Duodenal mucosa (tissue), 2 donors: ENCODE results near the gene NOMO2.
"Not testable (repeated sequence)": the region's sequence is repeated elsewhere in the genome, so short reads cannot be mapped to it uniquely, and the experiment has no call there.

Source experiments
- H3K27ac ChIP-seq: one replicate; pipeline ENCODE4 v1.7.0; 2013; ENCODE audit warnings: low read depth, low read length
- H3K27me3 ChIP-seq, 2 donors: one replicate each; pipeline ENCODE4 v1.7.0; 2013; ENCODE audit warnings: low read length in 2 of 2, control low read depth in 1 of 2; ENCODE audit not compliant: insufficient read depth in 2 of 2, control insufficient read depth in 1 of 2
- H3K36me3 ChIP-seq, 2 donors: one replicate each; pipeline ENCODE4 v1.7.0; 2013; ENCODE audit warnings: low read length in 2 of 2, control low read depth in 1 of 2; ENCODE audit not compliant: insufficient read depth in 2 of 2, control insufficient read depth in 1 of 2
- H3K4me1 ChIP-seq, 2 donors: one replicate each; pipeline ENCODE4 v1.7.0; 2013; ENCODE audit warnings: low read length in 2 of 2, control low read depth in 1 of 2; ENCODE audit not compliant: insufficient read depth in 2 of 2, control insufficient read depth in 1 of 2
- H3K4me3 ChIP-seq, 2 donors: one replicate each; pipeline ENCODE4 v1.7.0; 2013; ENCODE audit warnings: low read length in 2 of 2, low read depth in 1 of 2
- H3K9ac ChIP-seq, 2 donors: one replicate each; pipeline ENCODE4 v1.7.0; 2013; ENCODE audit warnings: low read length in 2 of 2, low read depth in 1 of 2
- H3K9me3 ChIP-seq, 2 donors: one replicate each; pipeline ENCODE4 v1.7.0; 2013; ENCODE audit warnings: low read length in 2 of 2, control low read depth in 1 of 2; ENCODE audit not compliant: control insufficient read depth in 1 of 2

NOMO2 gene

GRCh38 chr16:18575945-18576344 lies 14.0 kb upstream of the NOMO2 start:
- not testable (repeated sequence) for H3K27ac ChIP-seq, H3K36me3 ChIP-seq, H3K9ac ChIP-seq

GRCh38 chr16:18575298-18575917 lies 13.5 kb upstream of the NOMO2 start:
- not testable (repeated sequence) for H3K36me3 ChIP-seq

More at GRCh38 chr16:18575945-18576344, 14.0 kb upstream of the NOMO2 start:
- H3K27me3 ChIP-seq, H3K4me1 ChIP-seq, H3K9me3 ChIP-seq, H3K4me3 ChIP-seq: not testable (repeated sequence)

GRCh38 chr16:18573887-18574286 lies 12.0 kb upstream of the NOMO2 start:
- H3K36me3 ChIP-seq, H3K4me1 ChIP-seq, H3K9me3 ChIP-seq, H3K9ac ChIP-seq, H3K27me3 ChIP-seq, H3K27ac ChIP-seq, H3K4me3 ChIP-seq: not testable (repeated sequence)

More at GRCh38 chr16:18575298-18575917, 13.5 kb upstream of the NOMO2 start:
- not testable (repeated sequence) for H3K9me3 ChIP-seq, H3K9ac ChIP-seq, H3K4me1 ChIP-seq, H3K27ac ChIP-seq, H3K4me3 ChIP-seq, H3K27me3 ChIP-seq

- not testable (repeated sequence) for H3K9me3 ChIP-seq, H3K27ac ChIP-seq, H3K9ac ChIP-seq, H3K27me3 ChIP-seq, H3K4me1 ChIP-seq, H3K36me3 ChIP-seq, H3K4me3 ChIP-seq
These were observed 11.1 kb upstream of the NOMO2 start for GRCh38 chr16:18572973-18573372.

GRCh38 chr16:18571307-18571850 lies 9.5 kb upstream of the NOMO2 start:
- not testable (repeated sequence) for H3K27ac ChIP-seq, H3K9me3 ChIP-seq, H3K27me3 ChIP-seq, H3K9ac ChIP-seq, H3K4me1 ChIP-seq, H3K36me3 ChIP-seq
- H3K4me3 ChIP-seq, result peak overlapping the region in 1 of 2 donors; percentile 48

GRCh38 chr16:18570529-18571306 lies 8.8 kb upstream of the NOMO2 start:
- not testable (repeated sequence) for H3K4me3 ChIP-seq, H3K27me3 ChIP-seq, H3K9me3 ChIP-seq, H3K9ac ChIP-seq, H3K27ac ChIP-seq, H3K36me3 ChIP-seq, H3K4me1 ChIP-seq

- H3K36me3 ChIP-seq, H3K27ac ChIP-seq: not testable (repeated sequence)
These were observed 1.3 kb downstream of the NOMO2 start for GRCh38 chr16:18560416-18561220.

GRCh38 chr16:18553671-18554070 lies 8.2 kb downstream of the NOMO2 start:
- H3K27ac ChIP-seq, H3K9ac ChIP-seq, H3K9me3 ChIP-seq, H3K4me3 ChIP-seq, H3K27me3 ChIP-seq, H3K36me3 ChIP-seq, H3K4me1 ChIP-seq: not testable (repeated sequence)

More at GRCh38 chr16:18560416-18561220, 1.3 kb downstream of the NOMO2 start:
- H3K4me3 ChIP-seq, result peak overlapping the region in 1 of 2 donors; percentile 40
- H3K4me1 ChIP-seq, H3K9me3 ChIP-seq, H3K9ac ChIP-seq, H3K27me3 ChIP-seq: not testable (repeated sequence)

GRCh38 chr16:18547382-18547781 lies 14.5 kb downstream of the NOMO2 start:
- not testable (repeated sequence) for H3K27ac ChIP-seq, H3K9me3 ChIP-seq, H3K27me3 ChIP-seq, H3K4me1 ChIP-seq, H3K36me3 ChIP-seq, H3K4me3 ChIP-seq, H3K9ac ChIP-seq

- not testable (repeated sequence) for H3K9ac ChIP-seq, H3K27me3 ChIP-seq, H3K27ac ChIP-seq, H3K9me3 ChIP-seq, H3K36me3 ChIP-seq, H3K4me3 ChIP-seq, H3K4me1 ChIP-seq
These were observed 15.0 kb downstream of the NOMO2 start for GRCh38 chr16:18546853-18547252.
